H9 (cell line): ENCODE results near the gene GARS1. TPM values are rescaled to one million over a fixed set of nuclear protein-coding genes. Genes with fewer than 3 reads are reported as not detected.

ENCODE experiments used
- DNase-seq: peaks from one replicate; pipeline ENCODE4 v3.0.0-alpha.2; 2017
- H2AFZ ChIP-seq: one replicate; pipeline ENCODE4 v1.6.1; 2013; ENCODE audit warnings: mild to moderate bottlenecking, low read length, control low read depth, moderate library complexity
- H2AK5ac ChIP-seq: 2 replicates; pipeline ENCODE4 v1.6.1; 2013; ENCODE audit warnings: low read length, control low read depth, mixed read lengths; ENCODE audit not compliant: insufficient read length
- H2BK120ac ChIP-seq: one replicate; pipeline ENCODE4 v1.6.1; 2013; ENCODE audit warnings: low read depth, mild to moderate bottlenecking, low read length, control low read depth, inconsistent platforms; ENCODE audit not compliant: poor library complexity, severe bottlenecking
- H2BK12ac ChIP-seq: 2 replicates; pipeline ENCODE4 v1.6.1; 2013; ENCODE audit warnings: low read length, control low read depth, mixed read lengths, low read depth; ENCODE audit not compliant: insufficient read length
- H2BK15ac ChIP-seq: 2 replicates; pipeline ENCODE4 v1.6.1; 2013; ENCODE audit warnings: low read depth, low read length, control low read depth
- H2BK20ac ChIP-seq: one replicate; pipeline ENCODE4 v1.6.1; 2013; ENCODE audit warnings: low read depth, mild to moderate bottlenecking, low read length, control low read depth, inconsistent platforms; ENCODE audit not compliant: poor library complexity, severe bottlenecking
- H2BK5ac ChIP-seq: 2 replicates; pipeline ENCODE4 v1.6.1; 2013; ENCODE audit warnings: low read length, control low read depth, mixed read lengths; ENCODE audit not compliant: insufficient read length
- H3K14ac ChIP-seq: 2 replicates; pipeline ENCODE4 v1.6.1; 2013; ENCODE audit warnings: low read length, control low read depth; ENCODE audit not compliant: insufficient read depth
- H3K18ac ChIP-seq: 2 replicates; pipeline ENCODE4 v1.6.1; 2013; ENCODE audit warnings: low read depth, mild to moderate bottlenecking, mixed read lengths, low read length, control low read depth; ENCODE audit not compliant: insufficient read length
- H3K23ac ChIP-seq: 2 replicates; pipeline ENCODE4 v1.6.1; 2013; ENCODE audit warnings: low read length, control low read depth, mixed read lengths, low read depth; ENCODE audit not compliant: insufficient read length
- H3K23me2 ChIP-seq: 2 replicates; pipeline ENCODE4 v1.6.1; 2013; ENCODE audit warnings: low read depth, mild to moderate bottlenecking, mixed read lengths, low read length, control low read depth; ENCODE audit not compliant: insufficient read length, poor library complexity, severe bottlenecking
- H3K27ac ChIP-seq: 2 replicates; pipeline ENCODE4 v1.5.1; 2013; ENCODE audit warnings: low read length, control low read depth, mixed read lengths, low read depth; ENCODE audit not compliant: insufficient read length
- H3K27me3 ChIP-seq: 2 replicates; pipeline ENCODE4 v1.6.1; 2013; ENCODE audit warnings: low read length, control low read depth, inconsistent platforms; ENCODE audit not compliant: insufficient read depth
- H3K4ac ChIP-seq: 2 replicates; pipeline ENCODE4 v1.6.1; 2013; ENCODE audit warnings: low read depth, mild to moderate bottlenecking, control low read depth, inconsistent platforms, low read length, moderate library complexity
- H3K4me1 ChIP-seq: 2 replicates; pipeline ENCODE4 v1.6.1; 2013; ENCODE audit warnings: low read length, control low read depth, inconsistent platforms; ENCODE audit not compliant: insufficient read depth
- H3K4me2 ChIP-seq: 2 replicates; pipeline ENCODE4 v1.6.1; 2013; ENCODE audit warnings: low read length, control low read depth, mixed read lengths; ENCODE audit not compliant: insufficient read length, insufficient read depth
- H3K56ac ChIP-seq: 2 replicates; pipeline ENCODE4 v1.6.1; 2013; ENCODE audit warnings: low read depth, mild to moderate bottlenecking, mixed read lengths, low read length, control low read depth; ENCODE audit not compliant: insufficient read length
- H3K79me1 ChIP-seq: 2 replicates; pipeline ENCODE4 v1.6.1; 2013; ENCODE audit warnings: low read depth, mild to moderate bottlenecking, moderate library complexity, low read length, control low read depth, inconsistent platforms; ENCODE audit not compliant: insufficient read depth, poor library complexity, severe bottlenecking
- H3K79me2 ChIP-seq: 2 replicates; pipeline ENCODE4 v1.6.1; 2013; ENCODE audit warnings: low read length, control low read depth, inconsistent platforms; ENCODE audit not compliant: insufficient read depth
- H3K9ac ChIP-seq: 2 replicates; pipeline ENCODE4 v1.6.1; 2013; ENCODE audit warnings: low read length, control low read depth, mixed read lengths; ENCODE audit not compliant: insufficient read length; ENCODE audit errors: extremely low read depth
- H3K9me3 ChIP-seq: one replicate; pipeline ENCODE4 v1.6.1; 2013; ENCODE audit warnings: low read depth, low read length, inconsistent platforms; ENCODE audit not compliant: control insufficient read depth
- H3T11ph ChIP-seq: one replicate; pipeline ENCODE4 v1.6.1; 2013; ENCODE audit warnings: mild to moderate bottlenecking, low read length, control low read depth, inconsistent platforms
- H4K20me1 ChIP-seq: one replicate; pipeline ENCODE4 v1.6.1; 2013; ENCODE audit not compliant: control insufficient read depth, insufficient read length, insufficient read depth
- H4K5ac ChIP-seq: 2 replicates; pipeline ENCODE4 v1.6.1; 2013; ENCODE audit warnings: low read depth, mild to moderate bottlenecking, mixed read lengths, low read length, control low read depth; ENCODE audit not compliant: insufficient read length
- H4K8ac ChIP-seq: replicated peaks from 2 replicates; pipeline ENCODE4 v1.6.1; 2013; ENCODE audit warnings: low read length, control low read depth, mixed read lengths, low read depth; ENCODE audit not compliant: insufficient read length
- H4K91ac ChIP-seq: 2 replicates; pipeline ENCODE4 v1.6.1; 2013; ENCODE audit warnings: low read depth, mild to moderate bottlenecking, moderate library complexity, mixed read lengths, low read length, control low read depth; ENCODE audit not compliant: insufficient read length
- H3K27ac Mint-ChIP-seq, 3 experiments: 2 replicates in 2 of 3; 3 replicates in 1 of 3; pipeline ENCODE4 v1.8.0; 2020 to 2021; ENCODE audit warnings: mixed read lengths in 3 of 3, mild to moderate bottlenecking in 1 of 3, moderate library complexity in 1 of 3
- H3K27me3 Mint-ChIP-seq: 2 replicates; pipeline ENCODE4 v1.8.0; 2021; ENCODE audit warnings: low read depth, mild to moderate bottlenecking, moderate library complexity, mixed read lengths
- H3K36me3 Mint-ChIP-seq, 3 experiments: 2 replicates in 2 of 3; 3 replicates in 1 of 3; pipeline ENCODE4 v1.8.0; 2020 to 2021; ENCODE audit warnings: low read depth in 3 of 3, mixed read lengths in 3 of 3; ENCODE audit not compliant: insufficient read depth in 1 of 3
- H3K4me1 Mint-ChIP-seq, 2 experiments: 2 replicates each; pipeline ENCODE4 v1.8.0; 2020; ENCODE audit warnings: mixed read lengths in 2 of 2
- H3K4me3 Mint-ChIP-seq, 2 experiments: 2 replicates in 1 of 2; 3 replicates in 1 of 2; pipeline ENCODE4 v1.8.0; 2020 to 2021; ENCODE audit warnings: mild to moderate bottlenecking in 2 of 2, mixed read lengths in 2 of 2, moderate library complexity in 1 of 2
- H3K9me3 Mint-ChIP-seq, 2 experiments: 2 replicates in 1 of 2; 3 replicates in 1 of 2; pipeline ENCODE4 v1.8.0; 2020; ENCODE audit warnings: mild to moderate bottlenecking in 2 of 2, mixed read lengths in 2 of 2, moderate library complexity in 1 of 2
- WGBS: extraction: QIAGEN DNeasy Blood & Tissue Kit; methylation state at CpG from one replicate; pipeline ENCODE4 v1.1.7; 2013; ENCODE audit warnings: missing lambda C conversion rate, low lambda C conversion rate, mixed read lengths; ENCODE audit not compliant: insufficient read length; ENCODE audit errors: extremely low coverage; 5-methylcytosine and 5-hydroxymethylcytosine counted together
- total RNA-seq: library from RNA; stranded (reverse); gene quantifications from 2 replicates; pipeline ENCODE4 v1.2.1, GENCODE V29; 2021
- TF ChIP-seq, protein P1 (sequence below): fragments of 200-600 bp; sonication (generic); conservative IDR thresholded peaks from 3 replicates; pipeline ENCODE4 v1.8.0; 2021; ENCODE audit warnings: antibody characterized with exemption, mild to moderate bottlenecking

The GARS1 gene
- total RNA-seq, 1 experiment from 2014 or later, result 234 TPM

DNA sequence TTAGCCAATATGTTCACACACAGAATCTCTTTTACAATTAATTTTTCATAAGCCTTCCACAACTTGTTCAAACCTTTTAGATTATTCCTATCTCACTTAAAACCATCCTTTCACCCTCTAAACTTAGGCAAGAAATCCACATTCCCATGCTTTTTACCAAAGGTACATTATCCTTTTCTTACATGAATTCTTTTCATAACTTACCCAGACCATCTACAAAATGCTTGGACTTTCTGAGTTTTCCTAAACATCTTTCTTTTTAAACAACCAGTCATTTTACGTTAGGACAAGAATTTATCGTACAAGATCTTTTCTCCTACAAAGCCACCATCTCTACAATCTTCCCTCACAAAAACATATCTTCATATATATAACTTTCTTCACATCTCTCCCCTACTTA lies 18.8 kb upstream of the GARS1 start:
- Histone ChIP-seq H3K14ac (no peak overlapping the region), H3K18ac (no peak overlapping the region), H3T11ph (no peak overlapping the region), H2BK120ac (no peak overlapping the region), H3K23me2 (no peaks in the 10 kb centered on the region), H2AFZ (no peak overlapping the region), H3K23ac (no peak overlapping the region), H3K79me1 (no peaks in the 10 kb centered on the region), H3K79me2 (no peaks in the 10 kb centered on the region), H3K4me2 (no peak overlapping the region), H4K20me1 (no peaks in the 10 kb centered on the region), H3K27me3 (no peaks in the 10 kb centered on the region), H3K9ac (no peak overlapping the region), H3K27ac (no peak overlapping the region), H3K9me3 (peaks cover 19% of the 10 kb centered on the region), H3K56ac (no peak overlapping the region), H2BK12ac (no peak overlapping the region), H4K8ac (no peak overlapping the region), H2BK20ac (no peak overlapping the region), H2AK5ac (no peak overlapping the region), H3K4ac (no peak overlapping the region), H4K5ac (no peak overlapping the region), H2BK15ac (no peak overlapping the region), H3K4me1 (no peaks in the 10 kb centered on the region), H4K91ac (no peak overlapping the region), H2BK5ac (no peak overlapping the region)
- peaks cover 69 to 86% (median 84%) of the 10 kb centered on the region in 3 experiments for H3K36me3 Mint-ChIP-seq
- H3K9me3 Mint-ChIP-seq, result peaks cover 48 to 67% of the 10 kb centered on the region in 2 experiments
- TF ChIP-seq, protein P1, sequence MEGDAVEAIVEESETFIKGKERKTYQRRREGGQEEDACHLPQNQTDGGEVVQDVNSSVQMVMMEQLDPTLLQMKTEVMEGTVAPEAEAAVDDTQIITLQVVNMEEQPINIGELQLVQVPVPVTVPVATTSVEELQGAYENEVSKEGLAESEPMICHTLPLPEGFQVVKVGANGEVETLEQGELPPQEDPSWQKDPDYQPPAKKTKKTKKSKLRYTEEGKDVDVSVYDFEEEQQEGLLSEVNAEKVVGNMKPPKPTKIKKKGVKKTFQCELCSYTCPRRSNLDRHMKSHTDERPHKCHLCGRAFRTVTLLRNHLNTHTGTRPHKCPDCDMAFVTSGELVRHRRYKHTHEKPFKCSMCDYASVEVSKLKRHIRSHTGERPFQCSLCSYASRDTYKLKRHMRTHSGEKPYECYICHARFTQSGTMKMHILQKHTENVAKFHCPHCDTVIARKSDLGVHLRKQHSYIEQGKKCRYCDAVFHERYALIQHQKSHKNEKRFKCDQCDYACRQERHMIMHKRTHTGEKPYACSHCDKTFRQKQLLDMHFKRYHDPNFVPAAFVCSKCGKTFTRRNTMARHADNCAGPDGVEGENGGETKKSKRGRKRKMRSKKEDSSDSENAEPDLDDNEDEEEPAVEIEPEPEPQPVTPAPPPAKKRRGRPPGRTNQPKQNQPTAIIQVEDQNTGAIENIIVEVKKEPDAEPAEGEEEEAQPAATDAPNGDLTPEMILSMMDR, result no peak
- H3K27me3 Mint-ChIP-seq, result no peaks in the 10 kb centered on the region; the same call in 1 of the 2 replicates
- H3K4me1 Mint-ChIP-seq, result no peaks in the 10 kb centered on the region
- no peak for DNase-seq
- no peak overlapping the region for H3K27ac Mint-ChIP-seq
- 100% methylated on average over 2 of the region's 2 CpGs for WGBS
- H3K4me3 Mint-ChIP-seq, result no peak overlapping the region
